IMR-90 (cell line): ENCODE data around the gene SNAP91. TPM values are rescaled to one million over a fixed set of nuclear protein-coding genes. Genes with fewer than 3 reads are reported as not detected.

Experiments
- ATAC-seq: fragments of 200-7000 bp; cut with Tn5 transposase; 2 replicates; pipeline ENCODE4 v1.9.1; 2020; ENCODE audit warnings: low read depth, mild to moderate bottlenecking, moderate library complexity
- BruUV-seq: library from RNA; stranded (reverse); fragments of 400-500 nt; replicated peaks from 2 replicates; lab custom pipeline; 2021; lab: Mats Ljungman, UMichigan
- CTCF ChIA-PET: fragments of 300-600 bp; formaldehyde crosslinking; extraction: SDS; loops from one replicate; lab custom pipeline; 2021; ENCODE audit warnings: antibody characterized with exemption; lab: Yijun Ruan, JAX
- POLR2A ChIA-PET: fragments of 300-600 bp; sonication (Branson Sonifier 250); formaldehyde crosslinking; loops from one replicate; lab custom pipeline; 2022; ENCODE audit warnings: antibody characterized with exemption; ENCODE audit not compliant: unreplicated experiment; lab: Charles Lee
- DNase-seq: peaks from one replicate; pipeline ENCODE4 v3.0.0; 2013
- H2AFZ ChIP-seq: replicated peaks from 2 replicates; pipeline ENCODE3; 2013; ENCODE audit warnings: low read length, mild to moderate bottlenecking; ENCODE audit not compliant: poor library complexity
- H2AK5ac ChIP-seq: 2 replicates; pipeline ENCODE4 v1.6.1; 2013; ENCODE audit warnings: low read depth, low read length, inconsistent platforms
- H2AK9ac ChIP-seq: replicated peaks from 2 replicates; pipeline ENCODE3; 2013; ENCODE audit warnings: mild to moderate bottlenecking, low read depth, low read length, moderate library complexity; ENCODE audit not compliant: poor library complexity
- H2BK120ac ChIP-seq: 2 replicates; pipeline ENCODE4 v1.6.1; 2013; ENCODE audit warnings: low read depth, low read length, inconsistent platforms
- H2BK15ac ChIP-seq: 3 replicates; pipeline ENCODE4 v1.6.1; 2013; ENCODE audit warnings: low read depth, low read length, inconsistent platforms
- H2BK20ac ChIP-seq: 2 replicates; pipeline ENCODE4 v1.6.1; 2013; ENCODE audit warnings: low read depth, mild to moderate bottlenecking, inconsistent platforms, low read length, moderate library complexity
- H2BK5ac ChIP-seq: 2 replicates; pipeline ENCODE4 v1.6.1; 2013; ENCODE audit warnings: mild to moderate bottlenecking, low read depth, low read length, inconsistent platforms; ENCODE audit not compliant: poor library complexity, severe bottlenecking
- H3K14ac ChIP-seq: replicated peaks from 2 replicates; pipeline ENCODE4 v1.6.1; 2013; ENCODE audit warnings: low read depth, low read length, inconsistent platforms
- H3K18ac ChIP-seq: 2 replicates; pipeline ENCODE4 v1.6.1; 2013; ENCODE audit warnings: low read depth, low read length, control low read depth
- H3K23ac ChIP-seq: 2 replicates; pipeline ENCODE4 v1.6.1; 2013; ENCODE audit warnings: low read depth, low read length, inconsistent platforms
- H3K27ac ChIP-seq: 2 replicates; pipeline ENCODE4 v1.5.1; 2013; ENCODE audit warnings: mild to moderate bottlenecking, control low read depth, low read length; ENCODE audit not compliant: insufficient read depth
- H3K27me3 ChIP-seq: 2 replicates; pipeline ENCODE4 v1.6.1; 2013; ENCODE audit warnings: low read length; ENCODE audit not compliant: control insufficient read depth, insufficient read depth
- H3K36me3 ChIP-seq: 2 replicates; pipeline ENCODE4 v1.6.1; 2013; ENCODE audit warnings: low read length, mixed read lengths; ENCODE audit not compliant: control insufficient read depth, insufficient read depth
- H3K4ac ChIP-seq: 2 replicates; pipeline ENCODE4 v1.6.1; 2013; ENCODE audit warnings: low read depth, low read length, inconsistent platforms
- H3K4me1 ChIP-seq: 2 replicates; pipeline ENCODE4 v1.6.1; 2013; ENCODE audit warnings: low read length, mixed read lengths; ENCODE audit not compliant: control insufficient read depth, insufficient read depth
- H3K4me2 ChIP-seq: 2 replicates; pipeline ENCODE4 v1.6.1; 2013; ENCODE audit warnings: low read depth, mild to moderate bottlenecking, control low read depth, low read length, moderate library complexity
- H3K4me3 ChIP-seq: 2 replicates; pipeline ENCODE4 v1.5.1; 2013; ENCODE audit warnings: low read depth, mild to moderate bottlenecking, control low read depth, low read length, moderate library complexity; ENCODE audit not compliant: insufficient read depth
- H3K56ac ChIP-seq: 2 replicates; pipeline ENCODE4 v1.6.1; 2013; ENCODE audit warnings: low read length, inconsistent platforms; ENCODE audit not compliant: insufficient read depth; ENCODE audit errors: extremely low read depth
- H3K79me1 ChIP-seq, 2 experiments: 2 replicates each; pipeline ENCODE4 v1.6.1; 2013; ENCODE audit warnings: low read length in 2 of 2, inconsistent platforms in 1 of 2, low read depth in 1 of 2
- H3K9ac ChIP-seq: 2 replicates; pipeline ENCODE4 v1.6.1; 2013; ENCODE audit warnings: low read depth, low read length, control low read depth
- H3K9me1 ChIP-seq: 2 replicates; pipeline ENCODE4 v1.6.1; 2013; ENCODE audit warnings: low read length, inconsistent platforms; ENCODE audit not compliant: insufficient read depth
- H3K9me3 ChIP-seq: 2 replicates; pipeline ENCODE4 v1.6.1; 2013; ENCODE audit warnings: low read length; ENCODE audit not compliant: control insufficient read depth, insufficient read depth
- H4K20me1 ChIP-seq: 2 replicates; pipeline ENCODE4 v1.6.1; 2013; ENCODE audit warnings: low read length, inconsistent platforms; ENCODE audit not compliant: insufficient read depth
- H4K5ac ChIP-seq: 2 replicates; pipeline ENCODE4 v1.6.1; 2013; ENCODE audit warnings: mild to moderate bottlenecking, low read depth, low read length, control low read depth
- H4K8ac ChIP-seq, 2 experiments: 2 replicates each; pipeline ENCODE4 v1.6.1; 2013; ENCODE audit warnings: low read depth in 2 of 2, low read length in 2 of 2, control low read depth in 1 of 2, inconsistent platforms in 1 of 2
- H4K91ac ChIP-seq: 2 replicates; pipeline ENCODE4 v1.6.1; 2013; ENCODE audit warnings: low read depth, low read length, inconsistent platforms; ENCODE audit not compliant: insufficient read depth
- BHLHE40 ChIP-seq: fragments of 150-350 bp; IDR thresholded peaks from 2 replicates; pipeline ENCODE4 v1.6.1; 2016; ENCODE audit warnings: mild to moderate bottlenecking, low read depth, low read length
- CEBPB ChIP-seq: IDR thresholded peaks from 2 replicates; pipeline ENCODE4 v1.6.1; 2012; ENCODE audit warnings: low read depth, low read length, improper control_type of control experiment
- CHD1 ChIP-seq: IDR thresholded peaks from 2 replicates; pipeline ENCODE4 v1.6.1; 2012; ENCODE audit warnings: low read depth, low read length, improper control_type of control experiment
- ELK1 ChIP-seq: fragments of 150-350 bp; IDR thresholded peaks from 2 replicates; pipeline ENCODE4 v1.6.1; 2016; ENCODE audit warnings: low read depth, mild to moderate bottlenecking, low read length, moderate library complexity, borderline replicate concordance
- FOS ChIP-seq: fragments of 150-350 bp; IDR thresholded peaks from 2 replicates; pipeline ENCODE4 v1.6.1; 2016; ENCODE audit warnings: low read depth, low read length
- MAFK ChIP-seq: IDR thresholded peaks from 2 replicates; pipeline ENCODE4 v1.6.1; 2012; ENCODE audit warnings: low read depth, low read length, improper control_type of control experiment
- MAZ ChIP-seq: IDR thresholded peaks from 2 replicates; pipeline ENCODE4 v1.6.1; 2012; ENCODE audit warnings: low read depth, mild to moderate bottlenecking, low read length, improper control_type of control experiment, moderate library complexity, borderline replicate concordance
- MXI1 ChIP-seq: IDR thresholded peaks from 2 replicates; pipeline ENCODE4 v1.6.1; 2012; ENCODE audit warnings: low read depth, mild to moderate bottlenecking, low read length, moderate library complexity, borderline replicate concordance
- NFE2L2 ChIP-seq: fragments of 150-350 bp; IDR thresholded peaks from 2 replicates; pipeline ENCODE4 v1.6.1; 2016; ENCODE audit warnings: low read depth, mild to moderate bottlenecking, low read length
- POLR2A ChIP-seq: IDR thresholded peaks from 2 replicates; pipeline ENCODE4 v1.6.1; 2012; ENCODE audit warnings: mild to moderate bottlenecking, low read depth, low read length
- RAD21 ChIP-seq: IDR thresholded peaks from 2 replicates; pipeline ENCODE4 v1.6.1; 2012; ENCODE audit warnings: low read length, improper control_type of control experiment
- RCOR1 ChIP-seq: IDR thresholded peaks from 2 replicates; pipeline ENCODE4 v1.6.1; 2012; ENCODE audit warnings: mild to moderate bottlenecking, low read length, improper control_type of control experiment; ENCODE audit not compliant: insufficient replicate concordance
- RFX5 ChIP-seq: IDR thresholded peaks from 2 replicates; pipeline ENCODE4 v1.8.0; 2012; ENCODE audit warnings: low read depth, mild to moderate bottlenecking, low read length, moderate library complexity
- SMC3 ChIP-seq: fragments of 150-350 bp; IDR thresholded peaks from 2 replicates; pipeline ENCODE4 v1.6.1; 2016; ENCODE audit warnings: low read depth, mild to moderate bottlenecking, antibody characterized with exemption, low read length, moderate library complexity
- USF2 ChIP-seq: fragments of 150-350 bp; IDR thresholded peaks from 2 replicates; pipeline ENCODE4 v1.6.1; 2017; ENCODE audit warnings: mild to moderate bottlenecking, antibody characterized with exemption, low read length, low read depth
- dilution Hi-C: fragments of 300-500 bp; cut with HindIII; formaldehyde crosslinking; loops from one replicate; pipeline ENCODE4 v1.14.3; 2018; ENCODE audit warnings: low sequenced_read_pairs; ENCODE audit not compliant: unreplicated experiment
- in situ Hi-C: fragments of 300-500 bp; cut with MboI; formaldehyde crosslinking; loops from 3 replicates; pipeline ENCODE4 v1.14.3; 2019; ENCODE audit warnings: low sequenced_read_pairs, inconsistent platforms, mixed read lengths
- intact Hi-C: fragments of 100-400 bp; cut with micrococcal nuclease; formaldehyde crosslinking; loops from 2 replicates; pipeline ENCODE4 v1.10.0; 2022
- polyA plus RNA-seq, 3 experiments: library from polyadenylated mRNA; depleted of rRNA; stranded (reverse); fragments of >200 nt; gene quantifications; 2 replicates each; pipeline ENCODE4 v1.2.3, GENCODE V29; 2012; ENCODE audit warnings: low replicate concordance in 1 of 3
- total RNA-seq: library from RNA; depleted of rRNA; stranded (reverse); fragments of >200 nt; gene quantifications from 2 replicates; pipeline ENCODE4 v1.2.3, GENCODE V29; 2012
- TF ChIP-seq, protein P1 (sequence below): conservative IDR thresholded peaks from 2 replicates; pipeline ENCODE4 v1.5.1; 2012; ENCODE audit warnings: mild to moderate bottlenecking, low read depth, low read length, improper control_type of control experiment

SNAP91 gene
- total and polyA plus RNA-seq, 2 of the 4 experiments (the other 2 are of a cell fraction): not detected

DNA sequence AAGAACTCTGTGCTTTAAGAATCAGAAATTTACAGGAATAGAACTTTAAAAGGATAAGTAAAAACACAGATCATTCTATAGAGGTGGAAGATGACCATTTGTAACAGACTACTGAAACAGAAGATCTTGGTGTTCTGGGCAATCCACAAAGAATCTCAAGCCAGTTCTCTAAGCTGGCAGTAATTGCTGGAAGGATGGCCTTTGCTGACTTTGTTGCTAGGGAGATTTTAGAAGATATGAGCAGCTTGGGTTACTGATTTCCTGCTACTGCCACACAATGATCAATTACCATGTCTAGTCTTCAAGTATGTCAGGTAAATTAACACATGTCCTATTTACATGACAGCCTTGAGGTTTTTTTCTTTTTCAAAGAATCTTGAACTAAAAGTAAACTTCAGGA, 31.1 kb downstream of the SNAP91 start:
- no peak overlapping the region for H3K18ac ChIP-seq
- no peak overlapping the region for H2AK9ac ChIP-seq
- H4K5ac ChIP-seq: no peak overlapping the region
- H3K4ac ChIP-seq: no peak overlapping the region
- H4K8ac ChIP-seq: no peak overlapping the region
- no peaks in the 10 kb centered on the region for H3K79me1 ChIP-seq
- DNase-seq (no peak), ATAC-seq (no peak)
- no peak overlapping the region for H3K27ac ChIP-seq
- no TSS peak for BruUV-seq
- in situ Hi-C loops (no loop called here), intact Hi-C loops (no loop called here), dilution Hi-C loops (no loop called here)
- H2BK15ac ChIP-seq: no peak overlapping the region
- H3K36me3 ChIP-seq: no peaks in the 10 kb centered on the region
- no peak overlapping the region for H3K23ac ChIP-seq
- no peak overlapping the region for H3K4me3 ChIP-seq
- TF ChIP-seq CHD1: no peak
- TF ChIP-seq CEBPB: no peak
- no peak for TF ChIP-seq SMC3
- no peak for TF ChIP-seq RAD21
- no peak for TF ChIP-seq RCOR1
- TF ChIP-seq MAFK: no peak
- no peak for TF ChIP-seq NFE2L2
- no peak for TF ChIP-seq MAZ
- no peak for TF ChIP-seq POLR2A
- no peak for TF ChIP-seq BHLHE40
- TF ChIP-seq, protein P1, sequence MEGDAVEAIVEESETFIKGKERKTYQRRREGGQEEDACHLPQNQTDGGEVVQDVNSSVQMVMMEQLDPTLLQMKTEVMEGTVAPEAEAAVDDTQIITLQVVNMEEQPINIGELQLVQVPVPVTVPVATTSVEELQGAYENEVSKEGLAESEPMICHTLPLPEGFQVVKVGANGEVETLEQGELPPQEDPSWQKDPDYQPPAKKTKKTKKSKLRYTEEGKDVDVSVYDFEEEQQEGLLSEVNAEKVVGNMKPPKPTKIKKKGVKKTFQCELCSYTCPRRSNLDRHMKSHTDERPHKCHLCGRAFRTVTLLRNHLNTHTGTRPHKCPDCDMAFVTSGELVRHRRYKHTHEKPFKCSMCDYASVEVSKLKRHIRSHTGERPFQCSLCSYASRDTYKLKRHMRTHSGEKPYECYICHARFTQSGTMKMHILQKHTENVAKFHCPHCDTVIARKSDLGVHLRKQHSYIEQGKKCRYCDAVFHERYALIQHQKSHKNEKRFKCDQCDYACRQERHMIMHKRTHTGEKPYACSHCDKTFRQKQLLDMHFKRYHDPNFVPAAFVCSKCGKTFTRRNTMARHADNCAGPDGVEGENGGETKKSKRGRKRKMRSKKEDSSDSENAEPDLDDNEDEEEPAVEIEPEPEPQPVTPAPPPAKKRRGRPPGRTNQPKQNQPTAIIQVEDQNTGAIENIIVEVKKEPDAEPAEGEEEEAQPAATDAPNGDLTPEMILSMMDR: no peak
- TF ChIP-seq FOS: no peak
- TF ChIP-seq USF2: no peak
- no peak for TF ChIP-seq ELK1
- no peak for TF ChIP-seq MXI1
- no peak for TF ChIP-seq RFX5
- H2AFZ ChIP-seq: no peak overlapping the region
- no peak overlapping the region for H2AK5ac ChIP-seq
- ChIA-PET CTCF (no interaction called here), POLR2A (no interaction called here)
- H3K9me1 ChIP-seq: no peaks in the 10 kb centered on the region
- no peak overlapping the region for H2BK5ac ChIP-seq
- no peaks in the 10 kb centered on the region for H3K9me3 ChIP-seq
- no peak overlapping the region for H3K14ac ChIP-seq
- no peak overlapping the region for H2BK20ac ChIP-seq
- no peak overlapping the region for H3K9ac ChIP-seq
- H3K56ac ChIP-seq: no peak overlapping the region
- no peak overlapping the region for H2BK120ac ChIP-seq
- H4K20me1 ChIP-seq: no peaks in the 10 kb centered on the region
- H3K4me1 ChIP-seq: no peaks in the 10 kb centered on the region
- H4K91ac ChIP-seq: no peak overlapping the region
- H3K4me2 ChIP-seq: no peak overlapping the region
- no peaks in the 10 kb centered on the region for H3K27me3 ChIP-seq
